Measurements from ENCODE around the gene SHISA9.

The SHISA9 gene

DNA sequence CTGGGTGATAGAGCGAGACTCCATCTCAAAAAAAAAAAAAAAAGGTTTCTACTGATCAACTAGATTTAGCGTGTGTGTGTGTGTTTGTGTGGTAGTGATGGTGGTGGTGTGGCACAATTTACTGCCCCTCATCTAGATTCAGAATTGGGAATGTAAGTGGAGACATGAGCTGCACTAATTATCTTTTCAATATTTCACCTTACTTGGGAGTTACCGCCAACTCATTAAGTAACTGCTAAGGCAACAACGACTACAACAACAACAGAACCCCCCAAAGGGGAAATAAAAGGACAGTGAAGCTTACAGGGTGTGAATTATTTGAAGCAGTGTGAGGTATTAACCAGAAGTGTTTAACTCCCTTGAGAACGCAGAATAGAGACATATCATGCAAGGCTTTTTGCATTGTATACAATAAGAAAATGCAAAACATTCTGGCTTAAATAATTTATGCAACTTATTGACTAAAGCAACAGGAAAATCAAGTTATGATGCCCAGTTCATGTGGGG lies 180.5 kb downstream of the SHISA9 start:
- no peak for DNase-seq

DNA sequence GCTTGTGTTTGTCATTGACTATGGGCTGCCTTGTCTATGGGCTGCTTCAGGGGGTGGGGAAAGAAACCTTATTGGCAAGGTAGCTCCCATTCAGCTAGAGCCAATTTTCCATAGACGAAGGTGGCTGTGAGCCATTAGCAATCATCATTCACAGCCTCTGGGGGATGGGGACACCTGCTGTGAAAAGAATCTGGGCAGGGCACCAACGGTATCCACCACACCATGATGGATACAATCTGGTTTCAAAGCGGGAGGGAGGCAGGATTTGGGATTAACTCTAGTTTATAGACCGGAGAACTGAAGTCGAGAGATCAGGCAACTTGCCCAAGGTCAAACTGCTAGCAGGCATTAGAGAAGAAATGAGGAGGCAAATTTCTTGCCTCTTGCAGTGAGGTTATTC lies 182.3 kb downstream of the SHISA9 start:
- no peak for DNase-seq

DNA sequence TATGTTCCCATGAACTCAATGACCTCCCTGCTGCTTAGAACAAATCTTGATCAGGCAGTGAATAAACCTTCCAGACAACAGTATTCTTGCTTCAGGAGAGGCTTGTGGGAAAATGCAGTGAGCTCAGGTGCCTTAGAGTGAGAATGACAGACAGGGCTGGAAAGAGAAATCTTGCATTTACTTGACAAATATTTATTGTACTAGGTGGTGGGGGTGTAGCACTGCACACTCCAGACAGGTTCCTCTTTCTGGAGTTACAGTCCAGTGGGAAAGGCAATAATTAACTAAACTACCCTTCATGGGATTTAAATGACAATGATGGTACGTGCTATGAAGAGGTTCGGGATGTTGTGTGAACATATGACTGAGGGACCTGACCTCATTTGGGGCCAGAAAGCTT lies 182.9 kb downstream of the SHISA9 start:
- no peak for DNase-seq

DNA sequence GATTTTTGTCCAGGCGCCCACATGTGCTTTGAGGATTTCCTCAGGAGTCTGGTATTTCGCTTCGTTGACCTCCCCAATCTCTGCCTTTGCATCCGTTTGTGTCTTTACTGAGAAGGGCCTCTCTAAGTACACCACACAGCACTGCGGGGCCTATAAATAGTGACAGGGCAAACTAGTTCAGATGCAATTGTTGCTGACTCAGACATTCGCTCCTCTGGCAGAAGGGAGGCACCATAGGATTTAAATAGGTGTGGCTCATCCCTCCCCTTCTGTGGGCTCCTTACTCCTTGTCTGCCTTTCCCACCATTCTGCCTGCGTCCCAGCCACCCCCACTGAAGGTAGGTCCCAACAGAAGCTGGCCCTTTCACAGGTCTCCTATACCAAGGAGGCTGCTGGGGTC lies 192.3 kb downstream of the SHISA9 start:
- DNase-seq: no peak

DNA sequence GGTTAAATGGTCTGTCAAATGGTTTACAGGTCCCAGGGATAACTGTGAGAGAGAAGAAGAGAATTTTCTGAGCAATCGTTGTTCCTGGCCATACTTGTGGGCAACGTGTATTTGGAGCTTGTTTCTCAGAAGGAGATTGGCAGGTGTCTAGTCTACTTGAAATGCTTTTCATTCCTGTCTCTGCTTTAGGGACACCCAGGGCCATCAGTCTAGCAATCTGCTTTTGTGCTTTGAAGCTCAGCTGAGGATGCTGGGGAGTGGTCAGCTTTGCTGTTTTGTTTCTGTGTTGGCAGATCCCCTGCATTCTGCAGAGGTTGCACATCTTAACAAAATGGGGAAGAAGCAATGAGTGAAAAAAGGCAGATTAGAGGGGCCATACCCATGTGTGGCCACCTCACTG lies 193.7 kb downstream of the SHISA9 start:
- no peak for DNase-seq

DNA sequence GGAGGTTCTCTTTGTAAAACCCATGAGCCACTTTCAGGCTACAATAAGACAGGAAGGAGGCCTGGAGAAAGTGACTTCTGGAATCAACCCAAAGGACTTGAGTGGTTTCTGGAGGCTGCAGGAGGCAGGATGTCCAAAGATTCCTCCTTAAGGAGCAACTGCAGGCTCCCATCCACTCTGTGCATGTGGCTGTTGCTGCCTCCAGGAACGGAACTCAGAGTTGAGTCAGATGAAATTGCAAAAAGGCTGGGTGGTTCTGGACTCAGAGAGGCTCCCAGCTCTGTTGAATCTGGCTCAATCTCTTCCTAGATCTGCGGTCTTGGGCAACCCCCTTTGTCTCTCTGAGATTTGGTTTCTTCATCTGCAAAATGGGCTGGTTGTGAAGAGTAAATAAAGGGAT lies 197.1 kb downstream of the SHISA9 start:
- no peak for DNase-seq

DNA sequence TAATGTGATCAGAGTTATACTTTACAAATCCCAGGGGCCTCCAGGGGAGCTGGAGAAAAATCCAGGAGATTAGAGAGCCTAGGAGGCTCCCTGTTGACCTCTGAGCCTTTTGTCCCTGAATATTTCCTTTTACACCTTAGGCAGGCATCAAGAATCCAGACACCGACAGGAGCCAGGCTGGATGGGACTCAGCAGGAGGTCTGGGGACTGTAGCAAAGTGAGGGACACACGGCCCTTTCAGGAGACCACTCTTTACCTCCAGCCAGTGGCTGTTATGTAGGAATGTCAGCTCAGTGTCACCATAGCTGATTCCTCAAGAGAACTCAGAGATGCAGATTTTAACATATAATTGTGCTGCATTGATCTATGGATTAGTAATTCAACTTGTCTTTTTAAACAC lies 198.4 kb downstream of the SHISA9 start:
- no peak for DNase-seq

DNA sequence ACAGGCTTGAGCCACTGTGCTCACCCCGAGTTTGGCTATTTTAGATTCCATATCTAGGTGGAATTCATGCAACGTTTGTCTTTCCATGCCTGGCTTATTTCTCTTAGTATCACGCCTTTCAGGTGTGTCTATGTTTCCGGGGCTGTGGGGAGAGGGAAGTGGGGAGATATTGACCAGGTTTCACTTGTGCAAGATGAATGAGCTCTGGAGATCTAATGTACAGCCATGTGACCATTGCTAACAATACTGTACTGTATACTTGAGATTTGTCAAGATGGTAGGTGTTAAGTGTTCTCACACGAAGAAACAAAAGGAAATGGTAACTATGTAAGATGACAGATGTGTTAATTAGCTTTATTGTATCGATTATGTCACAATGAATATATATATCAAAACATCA lies 199.6 kb downstream of the SHISA9 start:
- no peak for DNase-seq

DNA sequence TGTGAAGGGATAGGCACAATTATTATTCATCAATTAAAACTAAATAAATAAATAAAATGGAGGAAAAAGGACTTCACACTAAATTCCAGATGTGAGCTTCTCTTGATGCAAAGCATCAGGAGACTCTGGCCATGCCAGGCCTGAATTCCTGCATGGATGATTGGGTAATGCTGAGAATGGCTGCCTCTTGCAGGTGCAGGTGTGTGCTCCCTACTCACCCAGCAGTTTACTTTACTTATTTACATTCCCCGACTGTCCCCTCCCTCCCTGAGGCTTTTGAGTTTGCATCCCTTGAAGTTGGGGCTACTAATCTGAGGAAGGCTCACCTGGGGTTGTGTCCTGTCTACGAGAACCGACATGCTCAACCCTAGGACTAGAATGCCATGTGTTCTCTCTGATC lies 200.4 kb downstream of the SHISA9 start:
- no peak for DNase-seq

DNA sequence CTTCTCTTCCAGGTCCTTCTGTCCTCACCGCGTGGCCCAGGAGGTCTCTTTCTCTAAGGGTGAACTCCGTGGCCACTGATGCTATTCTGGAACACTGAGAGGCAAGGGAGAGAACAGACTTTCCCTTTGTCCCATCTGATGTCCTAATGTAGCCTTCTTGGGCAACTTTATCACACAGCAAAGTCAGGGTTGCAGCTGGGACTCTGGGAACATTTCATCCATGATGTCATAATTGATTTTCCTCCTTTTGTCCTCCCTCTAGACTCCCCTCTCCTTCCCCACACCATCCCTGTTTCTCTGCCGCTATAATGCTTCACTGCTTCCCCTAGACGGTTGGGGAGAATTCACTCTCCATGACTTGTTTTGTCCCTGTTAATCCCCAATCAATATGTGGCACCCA lies 201.0 kb downstream of the SHISA9 start:
- no peak for DNase-seq

DNA sequence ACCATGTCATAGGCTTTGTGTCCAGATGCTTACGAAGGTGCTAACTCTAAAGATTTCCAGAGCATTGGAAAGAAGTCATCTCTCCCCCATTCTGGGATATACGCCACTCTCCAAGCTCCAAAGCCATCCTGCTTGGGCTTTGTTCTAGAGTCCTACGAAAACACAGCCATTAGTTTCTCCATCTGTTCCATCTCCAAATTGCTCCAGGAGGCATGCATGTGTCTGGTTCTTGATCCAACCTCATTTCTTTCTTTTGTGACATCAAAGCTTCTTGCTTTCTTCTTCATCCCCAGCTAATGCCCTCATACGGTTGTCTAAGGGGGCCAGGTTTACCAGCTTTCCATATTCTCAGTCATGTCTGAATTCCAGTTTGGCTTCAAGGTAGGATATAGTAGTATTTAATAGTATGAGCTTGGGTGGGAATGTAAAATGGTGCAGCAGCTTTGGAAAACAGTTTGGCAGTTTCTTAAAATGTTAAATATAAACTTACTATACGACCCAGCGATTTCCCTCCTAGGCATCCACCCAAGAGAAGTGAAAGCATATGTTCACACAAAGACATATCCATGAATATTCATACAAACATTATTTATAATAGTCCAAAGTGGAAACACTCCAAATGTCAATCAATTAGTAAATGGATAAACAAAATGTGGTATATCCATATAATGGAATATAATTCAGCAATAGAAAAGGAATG lies 202.6 kb downstream of the SHISA9 start:
- no peak for DNase-seq

DNA sequence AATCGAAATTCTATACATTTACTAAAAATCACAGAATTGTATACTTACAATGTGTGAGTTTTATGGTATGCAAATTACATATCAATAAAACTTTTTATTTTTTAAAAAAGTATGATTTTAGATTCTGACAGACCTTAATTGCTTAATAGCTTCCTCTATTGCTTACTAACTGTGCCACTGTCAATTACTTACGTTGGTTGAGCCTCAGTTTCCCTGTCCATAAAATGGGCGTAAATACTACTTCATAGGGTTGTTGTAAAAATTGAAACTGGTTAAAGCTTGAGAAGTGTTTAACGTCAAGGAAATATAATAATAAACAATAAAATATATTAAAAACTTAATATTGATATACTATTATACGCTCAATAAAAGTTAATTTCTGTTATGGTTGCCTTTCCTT lies 203.4 kb downstream of the SHISA9 start:
- no peak for DNase-seq

DNA sequence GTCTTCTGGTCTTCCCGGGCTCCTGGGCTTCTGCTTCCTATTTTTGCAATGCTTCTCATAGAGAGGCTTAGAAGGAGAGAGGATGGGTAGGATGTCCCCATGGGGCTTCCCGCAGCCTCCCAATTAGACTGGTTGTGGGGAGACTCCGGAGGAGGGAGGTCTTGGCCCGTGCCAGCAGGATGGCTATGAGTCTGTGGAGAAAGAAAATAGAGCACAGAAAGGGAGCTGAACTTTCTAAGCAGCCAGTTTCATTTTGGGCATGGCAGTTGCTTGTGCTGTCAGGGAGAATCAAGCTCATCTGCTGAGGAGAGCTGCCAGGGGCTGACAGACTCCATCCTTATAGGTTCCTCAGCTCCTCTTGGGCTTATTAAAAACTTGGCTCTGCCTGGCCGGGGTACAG lies 204.0 kb downstream of the SHISA9 start:
- DNase-seq: no peak

DNA sequence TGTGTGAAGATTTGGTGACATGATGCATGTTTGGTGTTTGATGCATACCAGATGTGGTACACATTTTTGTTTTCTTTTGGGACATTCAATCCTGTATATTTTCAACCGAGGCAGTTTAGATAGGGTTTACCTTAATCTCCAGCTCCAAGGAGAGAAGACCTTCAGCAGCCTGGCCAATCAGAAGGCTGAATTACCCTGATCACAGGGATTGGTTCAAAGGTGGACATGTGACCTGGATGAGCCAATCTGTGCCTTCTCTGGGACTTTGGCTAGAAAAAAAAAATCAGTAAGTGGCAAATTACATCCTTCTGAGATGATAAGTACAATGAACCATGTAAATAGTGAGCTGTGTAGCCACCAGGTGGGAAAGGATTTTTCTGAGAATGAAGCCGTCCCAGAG lies 205.1 kb downstream of the SHISA9 start:
- no peak for DNase-seq

DNA sequence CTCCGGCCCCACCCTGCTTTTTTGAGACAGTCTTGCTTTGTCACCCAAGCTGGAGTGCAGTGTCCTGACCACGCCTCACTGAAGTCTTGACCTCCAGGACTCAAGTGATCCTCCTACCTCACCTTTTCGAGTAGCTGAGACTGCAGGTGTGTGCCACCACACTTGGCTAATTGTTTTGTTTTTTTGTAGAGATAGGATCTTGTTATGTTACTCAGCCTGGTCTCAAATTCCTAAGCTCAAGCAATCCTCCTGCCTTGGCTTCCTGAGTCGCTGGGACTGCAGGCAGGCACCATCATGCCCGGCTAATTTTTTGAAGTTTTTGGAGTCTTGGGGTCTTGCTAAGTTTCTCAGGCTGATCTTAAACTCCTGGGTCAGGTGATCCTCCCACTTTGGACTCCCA lies 206.7 kb downstream of the SHISA9 start:
- no peak for DNase-seq

DNA sequence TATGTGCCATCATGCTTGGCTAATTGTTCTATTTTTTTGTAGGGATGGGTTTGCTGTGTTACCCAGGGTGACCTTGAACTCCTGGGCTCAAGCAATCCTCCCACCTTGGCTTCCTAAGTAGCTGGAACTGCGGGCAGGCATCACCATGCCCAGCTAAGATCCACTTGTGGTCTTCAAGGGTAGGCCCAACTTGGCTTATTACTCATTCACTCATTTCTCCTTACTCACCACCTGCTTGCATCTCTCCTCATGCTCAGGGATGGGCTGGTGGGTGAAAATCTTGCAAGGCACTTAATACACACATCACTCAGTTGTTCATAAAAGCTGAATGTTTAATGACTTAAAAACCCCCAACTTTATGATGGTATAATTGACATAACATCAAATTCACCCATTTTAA lies 207.8 kb downstream of the SHISA9 start:
- DNase-seq: no peak

DNA sequence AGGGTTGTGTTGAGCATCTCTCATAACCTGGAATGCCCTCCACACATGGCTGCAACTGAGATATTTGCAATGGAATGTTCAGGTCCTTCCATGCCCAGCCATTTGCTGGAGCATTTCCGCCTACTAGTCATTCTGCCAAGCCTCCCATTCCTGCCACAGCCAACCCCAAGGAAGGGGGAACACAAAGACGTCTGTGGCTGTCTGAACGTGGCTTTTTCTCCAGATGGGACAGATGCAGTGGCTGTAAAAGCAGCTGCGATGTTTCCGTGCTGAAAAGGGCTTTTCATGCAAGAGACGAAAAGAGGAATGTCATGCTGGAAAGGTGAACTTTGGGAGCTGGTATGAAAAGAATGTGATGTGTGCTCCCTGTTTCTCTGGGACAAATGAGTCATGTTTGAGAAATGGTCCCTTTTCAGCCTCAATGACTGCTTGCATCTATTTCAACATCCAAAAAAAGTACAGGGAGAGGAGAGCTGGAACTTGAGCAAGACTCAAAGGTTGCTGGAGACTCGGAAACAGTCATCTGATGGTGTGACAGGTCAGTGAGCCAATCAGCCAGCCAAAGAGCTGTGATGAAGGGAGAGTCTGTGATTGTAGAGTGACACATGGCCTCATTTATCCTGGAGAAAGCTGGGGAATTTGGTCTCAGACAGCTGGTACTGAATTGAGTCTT lies 208.9 kb downstream of the SHISA9 start:
- no peak for DNase-seq

DNA sequence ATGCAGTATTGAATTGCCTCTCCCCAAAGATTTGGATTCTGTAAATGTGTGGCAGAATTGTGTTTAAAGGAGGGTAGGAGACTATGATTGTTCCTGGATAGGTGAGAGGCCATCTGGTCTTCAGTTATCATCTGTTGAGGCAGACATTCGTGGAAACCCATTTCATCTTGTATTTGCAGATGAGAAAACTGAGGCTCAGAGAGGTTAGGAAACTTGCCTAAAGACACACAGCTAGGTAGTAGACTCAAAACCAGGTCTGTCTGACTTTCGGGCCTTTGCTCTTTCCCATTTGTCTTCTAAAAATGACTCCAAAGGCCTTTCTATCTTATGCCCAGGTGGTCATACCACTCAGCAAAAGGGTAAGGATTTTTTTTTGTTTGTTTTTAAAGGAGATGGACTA lies 210.3 kb downstream of the SHISA9 start:
- DNase-seq: no peak

DNA sequence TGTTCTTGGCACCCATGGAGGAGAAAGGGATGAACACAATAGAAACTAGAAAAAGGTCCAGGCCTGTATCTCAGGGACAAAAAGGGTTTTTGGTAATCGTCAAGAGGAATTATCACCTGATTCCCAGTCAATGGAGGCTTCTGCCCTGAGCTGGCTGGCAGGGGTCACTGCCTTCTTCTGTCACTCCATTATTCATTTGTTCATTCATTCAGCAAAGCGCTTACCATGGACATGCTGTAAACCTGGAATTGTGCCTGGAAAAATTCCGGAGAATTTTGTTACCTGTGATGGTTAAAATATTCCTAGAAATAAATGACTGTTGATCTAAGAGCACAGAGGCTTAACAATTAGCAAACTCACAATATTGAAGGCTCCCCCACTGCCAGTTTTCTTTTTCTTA lies 212.3 kb downstream of the SHISA9 start:
- DNase-seq: no peak

DNA sequence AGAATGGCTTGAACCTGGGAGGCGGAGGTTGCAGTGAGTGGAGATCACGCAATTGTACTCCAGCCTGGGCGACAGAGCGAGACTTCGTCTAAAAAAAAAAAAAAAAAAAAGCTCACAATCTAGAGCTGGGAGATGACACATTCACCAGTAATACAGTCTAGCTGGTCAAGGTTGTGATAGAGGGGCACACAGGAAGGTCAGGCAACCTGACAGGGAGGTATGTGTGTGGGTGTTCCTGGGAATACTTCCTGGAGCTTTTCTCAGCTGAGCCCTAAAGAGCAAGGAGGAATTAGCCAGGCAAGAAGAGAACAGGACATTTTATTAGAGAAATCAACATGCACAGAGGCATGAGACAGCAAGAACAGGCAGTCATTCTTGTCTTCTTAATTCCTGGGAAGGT lies 216.7 kb downstream of the SHISA9 start:
- DNase-seq: no peak

DNA sequence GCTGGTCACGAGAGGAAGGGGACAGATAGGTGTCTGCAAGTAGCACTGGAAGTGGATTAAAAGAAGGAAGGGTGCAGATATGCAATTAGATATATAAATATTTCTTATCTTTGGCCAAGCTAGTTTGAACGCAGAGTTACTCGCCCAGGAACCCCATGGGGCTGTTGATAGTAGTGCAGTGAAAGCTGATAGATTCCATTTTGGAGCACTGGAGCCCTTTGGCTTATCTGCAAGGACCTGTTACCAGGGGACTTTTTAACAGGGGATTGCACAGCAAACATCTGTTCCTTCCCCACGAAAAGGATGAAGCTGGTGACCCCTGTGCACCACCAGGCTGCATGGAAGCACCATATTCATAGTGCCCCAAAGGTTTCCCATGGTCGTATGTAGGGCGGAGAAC lies 218.7 kb downstream of the SHISA9 start:
- DNase-seq: no peak

DNA sequence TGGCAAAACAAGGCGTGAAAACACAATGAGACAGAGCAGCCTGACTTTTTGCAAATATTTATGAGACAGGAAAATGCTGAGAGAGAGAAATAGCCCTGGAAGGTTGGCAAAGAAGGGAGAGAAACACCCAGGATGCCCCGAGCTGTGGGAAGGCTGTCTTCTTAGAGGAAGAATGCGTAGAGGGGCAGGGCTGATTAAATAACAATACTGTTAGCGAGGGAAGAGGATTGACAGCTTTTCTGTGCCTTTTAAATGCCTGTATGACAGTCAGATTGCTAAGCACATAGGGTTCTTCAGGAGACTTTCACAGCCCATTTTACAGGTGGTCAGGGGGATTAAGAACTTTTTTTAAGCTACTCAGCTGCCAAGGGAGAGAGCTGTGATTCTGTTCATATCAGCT lies 219.2 kb downstream of the SHISA9 start:
- no peak for DNase-seq

DNA sequence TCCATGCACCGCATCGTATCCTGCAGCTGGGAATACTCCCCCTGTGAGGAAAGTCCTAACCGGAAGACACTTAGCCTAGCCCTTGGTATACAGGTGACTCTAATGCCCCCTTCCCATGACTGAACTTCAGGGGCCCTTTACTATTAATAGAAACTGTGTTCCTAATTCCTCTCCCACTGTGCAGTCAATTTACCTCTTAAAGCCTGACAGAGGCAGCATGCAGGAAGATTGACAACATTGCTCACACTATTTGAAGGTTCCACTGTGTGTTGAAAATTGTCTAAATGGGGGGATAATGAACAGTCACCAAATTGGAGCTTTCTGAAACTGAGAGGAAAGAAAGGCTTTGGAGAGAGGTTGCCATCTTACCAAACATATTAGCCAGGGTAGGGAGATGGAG lies 222.6 kb downstream of the SHISA9 start:
- DNase-seq: no peak

DNA sequence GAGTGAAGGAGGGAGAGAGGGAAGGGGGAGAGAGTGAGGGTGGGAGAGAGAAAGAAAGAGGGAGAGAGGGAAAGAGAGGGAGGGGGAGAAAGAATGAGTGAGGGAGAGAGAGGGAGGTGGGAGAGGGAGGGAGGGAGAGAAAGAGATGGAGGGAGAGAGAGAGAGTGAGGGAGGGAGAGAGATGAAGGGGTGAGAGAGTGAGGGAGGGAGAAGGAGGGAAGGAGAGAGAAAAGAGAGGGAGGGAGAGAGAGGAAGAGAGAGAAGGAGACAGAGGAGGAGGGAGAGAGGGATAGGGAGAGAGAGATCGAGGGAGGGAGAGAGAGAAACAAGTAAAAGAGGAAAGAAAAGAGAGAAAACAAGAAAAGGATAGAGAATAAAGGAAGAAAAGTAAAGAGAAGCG lies 225.7 kb downstream of the SHISA9 start:
- no peak for DNase-seq

DNA sequence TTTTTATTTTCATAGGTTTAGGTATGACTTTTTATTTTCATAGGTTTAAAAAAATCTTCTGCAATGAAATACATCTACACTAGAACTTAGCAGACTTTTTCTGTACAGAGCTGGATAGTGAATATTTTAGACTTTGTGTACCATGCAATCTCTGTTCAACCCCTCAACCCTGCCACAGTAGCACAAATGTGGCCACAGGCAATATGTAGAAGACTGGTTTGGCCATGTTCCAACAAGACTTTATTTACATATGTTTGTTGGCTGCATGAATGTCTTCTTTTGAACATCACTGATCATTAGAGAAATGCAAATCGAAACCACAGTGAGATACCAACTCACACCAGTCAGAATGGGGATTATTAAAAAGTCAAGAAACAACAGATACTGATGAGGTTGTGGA lies 229.2 kb downstream of the SHISA9 start:
- no peak for DNase-seq
